Upper lobe of left lung (tissue), 6 donors: ENCODE results near the gene CCDC158. TPM values are rescaled to one million over a fixed set of nuclear protein-coding genes. Genes with fewer than 3 reads are reported as not detected.

Experiments used
- ATAC-seq, 2 donors: fragments of 200-7000 bp; cut with Tn5 transposase; one replicate each; pipeline ENCODE4 v1.9.1; 2022; ENCODE audit warnings: mild to moderate bottlenecking in 2 of 2, moderate library complexity in 2 of 2; ENCODE audit not compliant: low FRiP score in 2 of 2
- DNase-seq, 2 donors: peaks; one replicate each; pipeline ENCODE4 v3.0.0-alpha.2; 2019 to 2020
- H3K27ac ChIP-seq, 4 donors: fragments of 200-600 bp; sonication (generic); one replicate each; pipeline ENCODE4 v1.5.1; 2016 to 2019
- H3K27me3 ChIP-seq, 4 donors: fragments of 200-600 bp; sonication (generic); one replicate each; pipeline ENCODE4 v1.5.1; 2017 to 2019
- H3K36me3 ChIP-seq, 4 donors: fragments of 200-600 bp; sonication (generic); one replicate each; pipeline ENCODE4 v1.5.1; 2016 to 2019
- H3K4me1 ChIP-seq, 4 donors: fragments of 200-600 bp; sonication (generic); one replicate each; pipeline ENCODE4 v1.5.1; 2018 to 2019
- H3K4me3 ChIP-seq, 4 donors: fragments of 200-600 bp; sonication (generic); one replicate each; pipeline ENCODE4 v1.5.1; 2017 to 2019; ENCODE audit warnings: mild to moderate bottlenecking in 2 of 4, moderate library complexity in 1 of 4
- H3K9me3 ChIP-seq, 4 donors: fragments of 200-600 bp; sonication (generic); one replicate each; pipeline ENCODE4 v1.5.1; 2018 to 2019
- EP300 ChIP-seq, 4 donors: sonication (generic); formaldehyde crosslinking; IDR thresholded peaks; one replicate each; pipeline ENCODE4 v1.5.1; 2017; ENCODE audit warnings: antibody characterized with exemption in 4 of 4, control low read depth in 2 of 4
- POLR2A ChIP-seq, 4 donors: fragments of 450-650 bp; IDR thresholded peaks; one replicate each; pipeline ENCODE4 v1.5.1; 2016 to 2017; ENCODE audit warnings: antibody characterized with exemption in 4 of 4, mild to moderate bottlenecking in 2 of 4
- POLR2AphosphoS5 ChIP-seq, 2 donors: sonication (generic); formaldehyde crosslinking; IDR thresholded peaks; one replicate each; pipeline ENCODE4 v1.5.1; 2017; ENCODE audit warnings: antibody characterized with exemption in 2 of 2
- WGBS, 2 donors: methylation state at CpG; one replicate each; pipeline ENCODE4 v1.1.5; 2017 to 2018; 5-methylcytosine and 5-hydroxymethylcytosine counted together
- total RNA-seq, 6 donors: library from RNA; depleted of rRNA in 4 of 6; stranded (reverse); fragments of >200 nt in 4 of 6; gene quantifications; one replicate each; pipeline versions ENCODE4 v1.1.0 to v1.2.1, GENCODE V29; 2016 to 2021
- TF ChIP-seq, protein P1 (sequence below), 6 experiments: fragments of 450-650 bp in 4 of 6; fragments of 200-600 bp in 2 of 6; sonication (generic) in 2 of 6; IDR thresholded peaks; one replicate each; pipeline ENCODE4 v1.5.1; 2016 to 2019; ENCODE audit warnings: antibody characterized with exemption in 6 of 6
- donor health status: DM: no; HTN: no; CAD: no; lungs with moderate emphysema.
- donor health status: DM: no; HTN: yes; CAD: no; lungs with severe emphysema.

CCDC158 gene
- total RNA-seq, 6 donors from 2014 or later: 0.11 to 1.0 (median 0.37) TPM; not detected in 1

DNA sequence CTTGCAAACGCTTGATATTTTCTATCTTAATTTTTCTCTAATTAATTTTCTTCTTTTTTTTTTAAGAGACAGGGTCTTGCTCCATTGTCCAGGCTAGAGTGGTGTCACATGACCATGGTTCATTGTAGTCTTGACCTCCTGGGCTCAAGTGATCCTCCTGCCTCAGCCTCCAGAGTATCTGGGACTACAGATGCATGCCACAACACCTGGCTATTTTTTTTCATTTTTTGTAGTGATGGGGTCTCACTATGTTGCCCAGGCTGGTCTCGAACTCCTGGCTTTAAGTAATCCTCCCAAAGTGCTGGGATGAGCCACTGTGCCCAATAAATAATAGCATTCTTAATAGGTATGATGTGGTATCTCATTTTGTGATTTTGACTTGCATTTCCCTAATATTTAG, 32.3 kb upstream of the CCDC158 start:
- H3K4me1 ChIP-seq: no peaks in the 10 kb centered on the region
- no peaks in the 10 kb centered on the region for H3K36me3 ChIP-seq
- TF ChIP-seq POLR2AphosphoS5 (IDR thresholded peaks at IDR 0.05) (no peak), POLR2A (IDR thresholded peaks at IDR 0.05) (no peak), EP300 (IDR thresholded peaks at IDR 0.05) (no peak)
- TF ChIP-seq, protein P1, sequence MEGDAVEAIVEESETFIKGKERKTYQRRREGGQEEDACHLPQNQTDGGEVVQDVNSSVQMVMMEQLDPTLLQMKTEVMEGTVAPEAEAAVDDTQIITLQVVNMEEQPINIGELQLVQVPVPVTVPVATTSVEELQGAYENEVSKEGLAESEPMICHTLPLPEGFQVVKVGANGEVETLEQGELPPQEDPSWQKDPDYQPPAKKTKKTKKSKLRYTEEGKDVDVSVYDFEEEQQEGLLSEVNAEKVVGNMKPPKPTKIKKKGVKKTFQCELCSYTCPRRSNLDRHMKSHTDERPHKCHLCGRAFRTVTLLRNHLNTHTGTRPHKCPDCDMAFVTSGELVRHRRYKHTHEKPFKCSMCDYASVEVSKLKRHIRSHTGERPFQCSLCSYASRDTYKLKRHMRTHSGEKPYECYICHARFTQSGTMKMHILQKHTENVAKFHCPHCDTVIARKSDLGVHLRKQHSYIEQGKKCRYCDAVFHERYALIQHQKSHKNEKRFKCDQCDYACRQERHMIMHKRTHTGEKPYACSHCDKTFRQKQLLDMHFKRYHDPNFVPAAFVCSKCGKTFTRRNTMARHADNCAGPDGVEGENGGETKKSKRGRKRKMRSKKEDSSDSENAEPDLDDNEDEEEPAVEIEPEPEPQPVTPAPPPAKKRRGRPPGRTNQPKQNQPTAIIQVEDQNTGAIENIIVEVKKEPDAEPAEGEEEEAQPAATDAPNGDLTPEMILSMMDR (IDR thresholded peaks at IDR 0.05): no peak
- 90 to 96% methylated on average over 2 of the region's 2 CpGs for WGBS, 2 donors
- no peaks in the 10 kb centered on the region for H3K27me3 ChIP-seq
- H3K27ac ChIP-seq: no peak overlapping the region
- H3K9me3 ChIP-seq: no peaks in the 10 kb centered on the region
- DNase-seq: no peak
- no peak for ATAC-seq
- H3K4me3 ChIP-seq: no peak overlapping the region

DNA sequence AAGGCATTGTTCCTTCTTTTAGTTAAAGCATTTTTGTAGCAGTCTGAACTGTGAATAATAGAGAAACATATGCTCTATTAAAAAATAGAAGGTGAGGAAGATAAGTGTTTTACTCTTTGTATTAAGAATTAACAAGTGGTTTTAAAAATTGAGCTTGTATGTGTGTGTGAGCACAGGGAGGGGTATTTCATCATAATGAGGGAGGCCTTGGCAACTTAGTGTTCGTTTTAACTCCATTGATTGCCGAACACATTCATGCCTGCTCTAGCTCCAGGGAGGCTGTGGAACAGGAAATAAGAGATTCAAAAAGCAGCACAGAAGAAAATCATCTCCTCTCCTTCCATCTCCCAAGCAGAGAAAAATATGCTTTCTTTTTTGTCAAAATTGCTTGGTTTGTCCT, 28.9 kb upstream of the CCDC158 start:
- no peak overlapping the region for H3K27ac ChIP-seq
- no peak overlapping the region for H3K4me3 ChIP-seq
- no peak for ATAC-seq

DNA sequence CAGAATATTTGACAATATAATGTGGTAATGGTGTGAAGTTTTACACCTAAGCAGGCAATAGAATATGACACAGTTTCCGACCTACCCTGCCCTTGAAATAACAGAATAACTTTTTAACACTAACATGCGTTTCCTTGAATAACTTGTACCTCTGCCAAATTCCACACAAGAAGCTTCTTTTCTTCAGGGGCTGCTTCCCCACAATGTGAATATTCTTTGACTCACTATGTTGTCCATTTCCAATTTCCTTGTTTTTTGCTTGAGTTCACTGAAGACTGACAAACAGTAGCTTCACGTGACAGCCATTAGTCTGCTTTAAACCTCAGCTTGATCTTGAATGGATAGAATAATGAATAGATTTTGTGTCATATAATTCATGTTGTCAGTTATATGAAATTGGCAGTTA, 28.4 kb upstream of the CCDC158 start:
- Histone ChIP-seq H3K9me3 (no peaks in the 10 kb centered on the region), H3K27ac (no peak overlapping the region)

More for the DNA sequence above, 28.9 kb upstream of the CCDC158 start:
- no peak for DNase-seq
- 50 to 51% methylated on average over 2 of the region's 2 CpGs for WGBS, 2 donors
- TF ChIP-seq EP300 (IDR thresholded peaks at IDR 0.05) (no peak), POLR2AphosphoS5 (IDR thresholded peaks at IDR 0.05) (no peak), POLR2A (IDR thresholded peaks at IDR 0.05) (no peak)
- TF ChIP-seq, protein P1 (IDR thresholded peaks at IDR 0.05): no peak
- Histone ChIP-seq H3K36me3 (no peaks in the 10 kb centered on the region), H3K27me3 (no peaks in the 10 kb centered on the region), H3K9me3 (no peaks in the 10 kb centered on the region), H3K4me1 (no peaks in the 10 kb centered on the region)

DNA sequence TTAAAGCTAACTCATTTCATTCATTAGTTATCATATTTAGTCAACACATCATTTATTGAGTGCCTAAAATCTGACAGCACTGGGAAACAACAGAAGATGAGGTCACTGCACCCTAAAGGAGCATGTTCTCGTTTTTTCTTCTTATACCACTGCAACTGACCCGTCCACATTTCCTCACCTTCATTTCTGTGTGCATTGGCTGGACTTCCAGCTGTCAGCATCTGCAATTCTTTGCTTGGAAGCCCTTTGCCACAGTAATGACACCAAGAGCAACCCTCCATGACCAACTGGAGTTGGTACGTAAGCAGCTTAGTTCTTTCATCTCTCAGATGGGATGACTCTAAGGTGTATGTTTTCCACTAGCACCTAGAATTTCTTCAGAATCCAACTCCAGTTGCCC, 27.3 kb upstream of the CCDC158 start:
- no peak for ATAC-seq
- TF ChIP-seq, protein P1 (IDR thresholded peaks at IDR 0.05): no peak

More for the DNA sequence above, 28.4 kb upstream of the CCDC158 start:
- 34 to 53% methylated on average over 3 of the region's 3 CpGs for WGBS, 2 donors
- no peaks in the 10 kb centered on the region for H3K4me1 ChIP-seq
- no peak overlapping the region for H3K4me3 ChIP-seq
- H3K36me3 ChIP-seq: no peaks in the 10 kb centered on the region
- no peaks in the 10 kb centered on the region for H3K27me3 ChIP-seq
- no peak for TF ChIP-seq POLR2AphosphoS5 (IDR thresholded peaks at IDR 0.05)
- no peak for TF ChIP-seq POLR2A (IDR thresholded peaks at IDR 0.05)
- TF ChIP-seq, protein P1 (IDR thresholded peaks at IDR 0.05): no peak
- no peak for TF ChIP-seq EP300 (IDR thresholded peaks at IDR 0.05)
- DNase-seq (no peak), ATAC-seq (no peak)

DNA sequence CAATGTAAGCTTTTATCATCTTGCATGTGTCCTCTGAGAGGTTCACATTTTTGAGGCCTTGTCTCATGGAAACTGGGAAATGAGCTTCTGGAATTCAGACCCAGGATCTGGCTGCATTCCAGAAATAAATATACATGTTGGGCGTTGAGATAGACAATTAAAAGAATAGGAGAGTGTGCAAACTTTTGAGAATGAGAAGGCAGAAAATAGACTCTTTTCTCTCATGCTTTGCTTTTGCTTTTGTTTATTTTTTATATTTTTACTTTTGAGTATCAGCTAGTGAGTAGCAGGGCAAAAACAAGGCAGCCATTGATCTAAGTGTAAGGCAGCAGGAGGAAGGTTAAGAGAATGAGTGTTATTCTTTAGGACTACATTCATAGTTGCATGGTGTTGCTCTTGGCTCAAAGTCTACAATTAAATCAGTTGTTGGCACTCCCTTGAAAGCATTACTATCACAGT, 26.5 kb upstream of the CCDC158 start:
- no peaks in the 10 kb centered on the region for H3K4me1 ChIP-seq
- H3K4me3 ChIP-seq: no peak overlapping the region
- H3K9me3 ChIP-seq: no peaks in the 10 kb centered on the region
- DNase-seq: no peak
- no peaks in the 10 kb centered on the region for H3K36me3 ChIP-seq
- WGBS, 2 donors: 32 to 50% methylated on average over 1 of the region's 1 CpG
- no peak overlapping the region for H3K27ac ChIP-seq
- H3K27me3 ChIP-seq: no peaks in the 10 kb centered on the region
- no peak for TF ChIP-seq POLR2AphosphoS5 (IDR thresholded peaks at IDR 0.05)
- no peak for TF ChIP-seq POLR2A (IDR thresholded peaks at IDR 0.05)
- TF ChIP-seq, protein P1 (IDR thresholded peaks at IDR 0.05): no peak
- TF ChIP-seq EP300 (IDR thresholded peaks at IDR 0.05): no peak
- ATAC-seq: no peak

More for the DNA sequence above, 27.3 kb upstream of the CCDC158 start:
- Histone ChIP-seq H3K36me3 (no peaks in the 10 kb centered on the region), H3K4me3 (no peak overlapping the region), H3K27me3 (no peaks in the 10 kb centered on the region), H3K27ac (no peak overlapping the region), H3K9me3 (no peaks in the 10 kb centered on the region), H3K4me1 (no peaks in the 10 kb centered on the region)
- 79 to 80% methylated on average over 3 of the region's 3 CpGs for WGBS, 2 donors
- no peak for DNase-seq
